HepG2 (cell line): ENCODE measurements around the gene MCM3AP. TPM values are rescaled to one million over a fixed set of nuclear protein-coding genes. Genes with fewer than 3 reads are reported as not detected.
A peak's percentile ranks its signal among the peaks of the same experiment; 100 is the strongest.

Source experiments
- AGO1 ChIP-seq: fragments of 200-400 bp; formaldehyde crosslinking; IDR thresholded peaks from 2 replicates; pipeline ENCODE4 v1.6.1; 2017; ENCODE audit warnings: mild to moderate bottlenecking, low read depth, low read length, moderate library complexity; ENCODE audit not compliant: poor library complexity, severe bottlenecking
- ATF7 ChIP-seq, 2 experiments: fragments of 450-650 bp in 1 of 2; sonication (generic) in 1 of 2; formaldehyde crosslinking in 1 of 2; IDR thresholded peaks; 2 replicates each; pipeline versions ENCODE4 v1.4.0 to v1.6.1; 2016 to 2020; ENCODE audit warnings: antibody characterized with exemption in 1 of 2, mild to moderate bottlenecking in 1 of 2, missing genetic modification reagents in 1 of 2
- CHD2 ChIP-seq: IDR thresholded peaks from 2 replicates; pipeline ENCODE4 v1.6.1; 2011; ENCODE audit warnings: low read depth, low read length, improper control_type of control experiment
- ELF4 ChIP-seq: sonication (generic); formaldehyde crosslinking; IDR thresholded peaks from 2 replicates; pipeline ENCODE4 v1.5.0; 2020; ENCODE audit warnings: missing genetic modification reagents, mild to moderate bottlenecking, moderate library complexity, borderline replicate concordance
- GTF3A ChIP-seq: sonication (generic); formaldehyde crosslinking; conservative IDR thresholded peaks from 2 replicates; pipeline ENCODE4 v1.4.0; 2020; ENCODE audit warnings: mild to moderate bottlenecking, missing genetic modification reagents
- GZF1 ChIP-seq: sonication (generic); formaldehyde crosslinking; IDR thresholded peaks from 2 replicates; pipeline ENCODE4 v1.5.1; 2020; ENCODE audit warnings: mild to moderate bottlenecking, missing genetic modification reagents
- ISX ChIP-seq: sonication (generic); formaldehyde crosslinking; conservative IDR thresholded peaks from 2 replicates; pipeline ENCODE4 v1.5.0; 2020; ENCODE audit warnings: missing genetic modification reagents
- MEIS2 ChIP-seq: sonication (generic); formaldehyde crosslinking; IDR thresholded peaks from 2 replicates; pipeline ENCODE4 v1.9.0; 2021; ENCODE audit warnings: mild to moderate bottlenecking, missing genetic modification reagents
- MXD4 ChIP-seq: IDR thresholded peaks from 2 replicates; pipeline ENCODE4 v1.6.1; 2016; ENCODE audit warnings: mild to moderate bottlenecking, missing biosample characterization, missing genetic modification reagents
- NR3C1 ChIP-seq: sonication (generic); formaldehyde crosslinking; IDR thresholded peaks from 2 replicates; pipeline ENCODE4 v1.4.0; 2020; ENCODE audit warnings: missing genetic modification reagents
- STAT5B ChIP-seq: sonication (generic); formaldehyde crosslinking; IDR thresholded peaks from 2 replicates; pipeline ENCODE4 v1.4.0; 2020; ENCODE audit warnings: missing genetic modification reagents
- U2AF2 ChIP-seq: fragments of 200-400 bp; formaldehyde crosslinking; IDR thresholded peaks from 2 replicates; pipeline ENCODE4 v1.6.1; 2017; ENCODE audit warnings: low read depth, mild to moderate bottlenecking, low read length
- ZBTB38 ChIP-seq: sonication (generic); formaldehyde crosslinking; IDR thresholded peaks from 2 replicates; pipeline ENCODE4 v1.5.1; 2020; ENCODE audit warnings: mild to moderate bottlenecking, missing genetic modification reagents
- ZNF282 ChIP-seq: fragments of 450-650 bp; IDR thresholded peaks from 2 replicates; pipeline ENCODE4 v1.6.1; 2018; ENCODE audit not compliant: partially characterized antibody
- ZNF546 ChIP-seq: sonication (generic); formaldehyde crosslinking; conservative IDR thresholded peaks from 2 replicates; pipeline ENCODE4 v1.8.1; 2023; ENCODE audit warnings: mild to moderate bottlenecking, missing genetic modification reagents
- ZNF572 ChIP-seq: sonication (generic); formaldehyde crosslinking; IDR thresholded peaks from 2 replicates; pipeline ENCODE4 v1.5.1; 2020; ENCODE audit warnings: mild to moderate bottlenecking, missing genetic modification reagents
- ZNF709 ChIP-seq: sonication (generic); formaldehyde crosslinking; IDR thresholded peaks from 2 replicates; pipeline ENCODE4 v1.5.0; 2020; ENCODE audit warnings: mild to moderate bottlenecking, missing genetic modification reagents
- polyA plus RNA-seq, 8 experiments: library from polyadenylated mRNA; depleted of rRNA in 3 of 8; stranded (reverse) in 7 of 8; unstranded in 1 of 8; fragments of >200 nt; fragmentation: Illumina TruSeq in 4 of 8; extraction: Trizol in 4 of 8; gene quantifications; 2 replicates each; pipeline versions ENCODE4 v1.2.1 to v1.2.3, GENCODE V29; 2011 to 2016; ENCODE audit warnings: low read depth in 4 of 8, missing spikeins in 1 of 8, mixed read lengths in 1 of 8; ENCODE audit not compliant: insufficient read depth in 1 of 8
- total RNA-seq, 5 experiments: library from RNA; depleted of rRNA; stranded (reverse); fragments of >200 nt; fragmentation: Illumina TruSeq; extraction: Trizol; gene quantifications; 2 replicates each; pipeline ENCODE4 v1.2.3, GENCODE V29; 2016; ENCODE audit warnings: low read depth in 1 of 5
- TF ChIP-seq, protein P1 (sequence below): IDR thresholded peaks from 2 replicates; pipeline ENCODE4 v1.6.1; 2016
- TF ChIP-seq, protein P2 (sequence below): IDR thresholded peaks from 2 replicates; pipeline ENCODE4 v1.6.1; 2016; ENCODE audit warnings: mild to moderate bottlenecking, missing biosample characterization, missing genetic modification reagents
- TF ChIP-seq, protein P3 (sequence below): sonication (generic); formaldehyde crosslinking; IDR thresholded peaks from 2 replicates; pipeline ENCODE4 v1.4.0; 2020; ENCODE audit warnings: missing genetic modification reagents, borderline replicate concordance
- TF ChIP-seq, protein P4 (sequence below): sonication (generic); formaldehyde crosslinking; IDR thresholded peaks from 2 replicates; pipeline ENCODE4 v1.4.0; 2020; ENCODE audit warnings: missing genetic modification reagents; ENCODE audit errors: not compliant biosample characterization
- TF ChIP-seq, protein P5 (sequence below): sonication (generic); formaldehyde crosslinking; IDR thresholded peaks from 2 replicates; pipeline ENCODE4 v1.4.0; 2020; ENCODE audit warnings: missing genetic modification reagents, borderline replicate concordance
- TF ChIP-seq, protein P6 (sequence below): fragments of 450-650 bp; IDR thresholded peaks from 2 replicates; pipeline ENCODE4 v1.6.1; 2017

The MCM3AP gene
- total and polyA plus RNA-seq, 2 of the 13 experiments (the other 11 are each of a cell fraction or from before 2014, with no cell fraction given) = 27.0 to 54.7 TPM

DNA sequence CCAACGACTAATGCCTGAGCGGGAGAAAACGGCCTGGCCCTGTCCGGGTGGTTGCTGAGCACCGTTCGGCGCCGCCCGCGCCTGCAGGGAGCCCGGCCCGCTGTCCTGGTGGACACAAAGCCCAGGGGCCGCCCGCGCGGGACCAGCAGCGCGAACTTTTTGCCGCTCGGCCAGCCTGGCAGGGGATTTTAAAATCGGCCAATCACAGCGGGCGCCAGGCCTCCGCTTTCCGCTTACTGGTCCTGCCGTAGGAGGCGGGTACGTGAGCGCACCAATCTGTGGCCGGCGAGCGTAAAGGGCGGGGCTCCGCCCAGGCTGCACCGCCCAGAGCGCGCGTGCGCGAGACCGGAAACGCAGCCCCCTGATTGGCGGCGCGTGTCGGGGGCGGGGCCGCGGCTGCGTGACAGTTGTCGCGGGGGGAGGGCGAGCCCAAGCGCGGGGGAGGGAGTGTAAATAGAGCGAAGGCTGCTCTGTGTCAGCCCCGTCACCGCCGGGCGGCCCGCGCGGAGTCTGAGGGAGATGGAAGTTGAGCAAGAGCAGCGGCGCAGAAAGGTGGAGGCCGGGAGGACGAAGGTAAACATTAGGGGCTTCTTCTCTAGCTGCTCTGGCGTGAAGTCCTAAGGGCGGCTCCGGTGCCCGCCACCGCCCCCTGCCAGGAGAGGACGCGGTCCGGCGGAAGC, 38.4 kb upstream of the MCM3AP start, which contains the start of the genes C21orf58 and PCNT (continued):
- TF ChIP-seq, protein P1, sequence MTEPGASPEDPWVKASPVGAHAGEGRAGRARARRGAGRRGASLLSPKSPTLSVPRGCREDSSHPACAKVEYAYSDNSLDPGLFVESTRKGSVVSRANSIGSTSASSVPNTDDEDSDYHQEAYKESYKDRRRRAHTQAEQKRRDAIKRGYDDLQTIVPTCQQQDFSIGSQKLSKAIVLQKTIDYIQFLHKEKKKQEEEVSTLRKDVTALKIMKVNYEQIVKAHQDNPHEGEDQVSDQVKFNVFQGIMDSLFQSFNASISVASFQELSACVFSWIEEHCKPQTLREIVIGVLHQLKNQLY (CRISPR knock-in tag) = no peak
- TF ChIP-seq, protein P2, sequence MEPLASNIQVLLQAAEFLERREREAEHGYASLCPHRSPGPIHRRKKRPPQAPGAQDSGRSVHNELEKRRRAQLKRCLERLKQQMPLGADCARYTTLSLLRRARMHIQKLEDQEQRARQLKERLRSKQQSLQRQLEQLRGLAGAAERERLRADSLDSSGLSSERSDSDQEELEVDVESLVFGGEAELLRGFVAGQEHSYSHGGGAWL = no peak
- TF ChIP-seq ZNF546 (CRISPR knock-in tag) (peak; percentile 42; the same call in 1 of the 2 replicates), ZNF709 (CRISPR knock-in tag) (no peak), MEIS2 (CRISPR knock-in tag) (peak; percentile 0; the same call in 1 of the 2 replicates), GTF3A (CRISPR knock-in tag) (no peak), ATF7 (IDR thresholded peaks at IDR 0.05) (no peak), ATF7 (CRISPR knock-in tag; IDR thresholded peaks at IDR 0.05) (no peak), GZF1 (CRISPR knock-in tag) (no peak), ISX (no peak), MXD4 (CRISPR knock-in tag) (no peak; the same call in 1 of the 2 replicates), ZBTB38 (peak; percentile 13; the same call in 1 of the 2 replicates), CHD2 (peak; percentile 41; the same call in 1 of the 2 replicates), ZNF572 (CRISPR knock-in tag) (no peak), NR3C1 (CRISPR knock-in tag) (no peak), AGO1 (no peak), STAT5B (CRISPR knock-in tag) (no peak), U2AF2 (no peak), ELF4 (CRISPR knock-in tag) (no peak), ZNF282 (no peak)
- TF ChIP-seq, protein P3, sequence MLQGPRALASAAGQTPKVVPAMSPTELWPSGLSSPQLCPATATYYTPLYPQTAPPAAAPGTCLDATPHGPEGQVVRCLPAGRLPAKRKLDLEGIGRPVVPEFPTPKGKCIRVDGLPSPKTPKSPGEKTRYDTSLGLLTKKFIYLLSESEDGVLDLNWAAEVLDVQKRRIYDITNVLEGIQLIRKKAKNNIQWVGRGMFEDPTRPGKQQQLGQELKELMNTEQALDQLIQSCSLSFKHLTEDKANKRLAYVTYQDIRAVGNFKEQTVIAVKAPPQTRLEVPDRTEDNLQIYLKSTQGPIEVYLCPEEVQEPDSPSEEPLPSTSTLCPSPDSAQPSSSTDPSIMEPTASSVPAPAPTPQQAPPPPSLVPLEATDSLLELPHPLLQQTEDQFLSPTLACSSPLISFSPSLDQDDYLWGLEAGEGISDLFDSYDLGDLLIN = peak; percentile 96; the same call in 1 of the 2 replicates
- TF ChIP-seq, protein P4, sequence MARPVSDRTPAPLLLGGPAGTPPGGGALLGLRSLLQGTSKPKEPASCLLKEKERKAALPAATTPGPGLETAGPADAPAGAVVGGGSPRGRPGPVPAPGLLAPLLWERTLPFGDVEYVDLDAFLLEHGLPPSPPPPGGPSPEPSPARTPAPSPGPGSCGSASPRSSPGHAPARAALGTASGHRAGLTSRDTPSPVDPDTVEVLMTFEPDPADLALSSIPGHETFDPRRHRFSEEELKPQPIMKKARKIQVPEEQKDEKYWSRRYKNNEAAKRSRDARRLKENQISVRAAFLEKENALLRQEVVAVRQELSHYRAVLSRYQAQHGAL = no peak
- TF ChIP-seq, protein P5, sequence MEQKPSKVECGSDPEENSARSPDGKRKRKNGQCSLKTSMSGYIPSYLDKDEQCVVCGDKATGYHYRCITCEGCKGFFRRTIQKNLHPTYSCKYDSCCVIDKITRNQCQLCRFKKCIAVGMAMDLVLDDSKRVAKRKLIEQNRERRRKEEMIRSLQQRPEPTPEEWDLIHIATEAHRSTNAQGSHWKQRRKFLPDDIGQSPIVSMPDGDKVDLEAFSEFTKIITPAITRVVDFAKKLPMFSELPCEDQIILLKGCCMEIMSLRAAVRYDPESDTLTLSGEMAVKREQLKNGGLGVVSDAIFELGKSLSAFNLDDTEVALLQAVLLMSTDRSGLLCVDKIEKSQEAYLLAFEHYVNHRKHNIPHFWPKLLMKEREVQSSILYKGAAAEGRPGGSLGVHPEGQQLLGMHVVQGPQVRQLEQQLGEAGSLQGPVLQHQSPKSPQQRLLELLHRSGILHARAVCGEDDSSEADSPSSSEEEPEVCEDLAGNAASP (CRISPR knock-in tag) = no peak; the same call in 1 of the 2 replicates
- TF ChIP-seq, protein P6, sequence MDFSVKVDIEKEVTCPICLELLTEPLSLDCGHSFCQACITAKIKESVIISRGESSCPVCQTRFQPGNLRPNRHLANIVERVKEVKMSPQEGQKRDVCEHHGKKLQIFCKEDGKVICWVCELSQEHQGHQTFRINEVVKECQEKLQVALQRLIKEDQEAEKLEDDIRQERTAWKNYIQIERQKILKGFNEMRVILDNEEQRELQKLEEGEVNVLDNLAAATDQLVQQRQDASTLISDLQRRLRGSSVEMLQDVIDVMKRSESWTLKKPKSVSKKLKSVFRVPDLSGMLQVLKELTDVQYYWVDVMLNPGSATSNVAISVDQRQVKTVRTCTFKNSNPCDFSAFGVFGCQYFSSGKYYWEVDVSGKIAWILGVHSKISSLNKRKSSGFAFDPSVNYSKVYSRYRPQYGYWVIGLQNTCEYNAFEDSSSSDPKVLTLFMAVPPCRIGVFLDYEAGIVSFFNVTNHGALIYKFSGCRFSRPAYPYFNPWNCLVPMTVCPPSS = no peak
